PFSK-1 (cell line): ENCODE data around the gene COMTD1.

Source experiments
- FOXP2 ChIP-seq: optimal IDR thresholded peaks from 2 replicates; pipeline ENCODE3; 2011; ENCODE audit warnings: borderline replicate concordance, control low read depth, inconsistent platforms; ENCODE audit not compliant: insufficient read depth; ENCODE audit errors: extremely low read length, extremely low read depth
- POLR2AphosphoS5 ChIP-seq: IDR thresholded peaks from 2 replicates; pipeline ENCODE4 v1.6.1; 2012; ENCODE audit warnings: low read depth, mild to moderate bottlenecking, control low read depth, low read length, moderate library complexity
- REST ChIP-seq, 2 experiments: IDR thresholded peaks; 2 replicates each; pipeline versions ENCODE4 v1.6.1 to v1.8.0; 2011 to 2012; ENCODE audit warnings: low read depth in 2 of 2, low read length in 2 of 2, control low read depth in 1 of 2, inconsistent platforms in 1 of 2, mild to moderate bottlenecking in 1 of 2, moderate library complexity in 1 of 2; ENCODE audit not compliant: insufficient read depth in 1 of 2
- SIN3A ChIP-seq: IDR thresholded peaks from 2 replicates; pipeline ENCODE4 v1.6.1; 2012; ENCODE audit warnings: mild to moderate bottlenecking, low read length, moderate library complexity, borderline replicate concordance; ENCODE audit not compliant: insufficient read depth
- TAF1 ChIP-seq: IDR thresholded peaks from 2 replicates; pipeline ENCODE4 v1.6.1; 2012; ENCODE audit warnings: low read length, control low read depth, borderline replicate concordance; ENCODE audit not compliant: insufficient read depth

DNA sequence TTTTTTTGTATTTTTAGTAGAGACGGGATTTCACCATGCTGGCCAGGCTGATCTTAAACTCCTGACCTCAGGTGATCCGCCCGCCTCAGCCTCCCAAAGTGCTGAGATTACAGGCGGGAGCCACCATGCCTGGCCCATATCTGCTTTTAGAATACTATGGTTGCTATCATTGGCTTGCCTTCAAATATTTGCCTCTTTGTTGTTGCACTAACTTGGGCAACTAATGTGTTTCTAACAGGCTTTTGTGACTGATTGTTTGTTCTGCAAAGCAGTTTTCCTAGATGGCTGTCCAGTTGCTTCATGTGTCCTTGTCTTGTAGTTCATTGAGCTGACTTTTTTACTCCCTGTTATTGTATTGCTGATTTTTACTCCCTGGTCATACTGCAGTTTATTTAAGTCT, 15.5 kb downstream of the COMTD1 start:
- no peak for TF ChIP-seq FOXP2
- no peak for TF ChIP-seq POLR2AphosphoS5
- no peak for TF ChIP-seq TAF1
- no peak for TF ChIP-seq REST (IDR thresholded peaks at IDR 0.05; ENCODE audit: insufficient read depth in 1 of 2, low read depth in 2 of 2, low read length in 2 of 2)
- no peak for TF ChIP-seq SIN3A
